Measurements from ENCODE around the gene MATN1. TPM values are rescaled to one million over a fixed set of nuclear protein-coding genes. Genes with fewer than 3 reads are reported as not detected.

Gene MATN1
- total RNA-seq, 4 donors from 2014 or later, result not detected

- DNase-seq, result no peak
- Histone ChIP-seq H3K9me3 (peaks cover 0 to 7% (median 0%) of the 10 kb centered on the region in 4 donors), H3K27ac (no peak overlapping the region), H3K4me1 (no peaks in the 10 kb centered on the region), H3K36me3 (no peaks in the 10 kb centered on the region), H3K27me3 (no peaks in the 10 kb centered on the region), H3K4me3 (no peak overlapping the region)
- no peak for TF ChIP-seq CTCF (IDR thresholded peaks at IDR 0.05)
- TF ChIP-seq POLR2A (IDR thresholded peaks at IDR 0.05), result no peak
Observed at GRCh38 chr1:30670240-30671060, 52.9 kb downstream of the MATN1 start.

- Histone ChIP-seq H3K4me1 (peaks cover 0 to 6% (median 0%) of the 10 kb centered on the region in 4 donors), H3K36me3 (no peaks in the 10 kb centered on the region), H3K27ac (no peak overlapping the region), H3K27me3 (no peaks in the 10 kb centered on the region), H3K4me3 (no peak overlapping the region), H3K9me3 (peaks cover 0 to 7% (median 0%) of the 10 kb centered on the region in 4 donors)
- no peak for TF ChIP-seq CTCF (IDR thresholded peaks at IDR 0.05)
- no peak for TF ChIP-seq POLR2A (IDR thresholded peaks at IDR 0.05)
- peak in 1 of 3 donors; percentile 22 for DNase-seq
Observed at GRCh38 chr1:30668546-30669327, 54.6 kb downstream of the MATN1 start.

DNA sequence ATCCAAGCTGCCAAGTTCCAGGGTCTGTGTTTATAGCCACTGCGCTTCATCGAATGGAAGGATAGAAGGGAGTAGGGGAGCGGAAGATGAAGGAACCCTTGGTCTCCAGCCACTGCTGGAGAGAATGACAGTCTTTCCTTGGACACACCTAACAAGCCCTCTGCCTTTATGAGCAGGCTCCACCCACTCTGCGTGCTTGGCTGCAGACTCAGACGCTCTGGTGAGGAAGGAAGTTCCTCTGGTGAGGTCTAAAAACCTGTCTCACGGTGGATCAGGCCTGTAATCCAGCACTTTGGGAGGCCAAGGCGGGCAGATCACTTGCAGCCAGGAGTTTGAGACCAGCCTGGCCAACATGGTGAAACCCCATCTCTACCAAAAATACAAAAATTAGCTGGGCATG is 55.4 kb downstream of the MATN1 start:
- Histone ChIP-seq H3K4me3 (no peak overlapping the region), H3K27me3 (no peaks in the 10 kb centered on the region), H3K36me3 (no peaks in the 10 kb centered on the region), H3K9me3 (no peaks in the 10 kb centered on the region), H3K27ac (no peak overlapping the region), H3K4me1 (peaks cover 0 to 7% (median 0%) of the 10 kb centered on the region in 4 donors)
- TF ChIP-seq POLR2A (IDR thresholded peaks at IDR 0.05), result no peak
- TF ChIP-seq CTCF (IDR thresholded peaks at IDR 0.05), result no peak
- peak in 2 of 3 donors; percentile 63 to 76 for DNase-seq

DNA sequence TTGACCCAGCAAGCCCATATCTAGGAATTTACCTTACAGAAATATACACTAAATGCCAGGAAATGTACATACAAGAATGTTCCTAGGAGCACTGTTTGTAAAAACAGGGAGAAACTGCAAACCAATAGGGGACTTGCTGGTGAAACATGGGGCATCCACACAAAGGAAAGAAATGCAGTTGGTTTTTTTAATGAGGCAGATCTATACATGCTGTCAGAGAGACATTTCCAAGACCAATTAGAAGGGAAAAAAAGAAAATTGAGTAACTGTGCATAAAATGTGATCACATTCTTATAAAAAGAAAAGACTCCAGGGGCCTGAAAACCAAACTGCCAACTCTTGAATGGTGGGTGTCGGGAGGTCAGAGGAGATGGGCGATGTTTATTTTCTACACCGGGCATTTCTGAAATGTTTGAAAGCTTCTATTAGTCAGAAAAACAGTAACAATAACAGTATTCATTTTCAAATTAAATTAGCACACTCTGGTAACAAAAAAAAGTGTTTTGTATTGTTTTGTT is 56.6 kb downstream of the MATN1 start:
- no peak for DNase-seq
- Histone ChIP-seq H3K36me3 (no peaks in the 10 kb centered on the region), H3K4me1 (peaks cover 0 to 7% (median 0%) of the 10 kb centered on the region in 4 donors), H3K27ac (no peak overlapping the region), H3K4me3 (no peak overlapping the region), H3K9me3 (no peaks in the 10 kb centered on the region), H3K27me3 (no peaks in the 10 kb centered on the region)
- no peak for TF ChIP-seq CTCF (IDR thresholded peaks at IDR 0.05)
- TF ChIP-seq POLR2A (IDR thresholded peaks at IDR 0.05), result no peak

DNA sequence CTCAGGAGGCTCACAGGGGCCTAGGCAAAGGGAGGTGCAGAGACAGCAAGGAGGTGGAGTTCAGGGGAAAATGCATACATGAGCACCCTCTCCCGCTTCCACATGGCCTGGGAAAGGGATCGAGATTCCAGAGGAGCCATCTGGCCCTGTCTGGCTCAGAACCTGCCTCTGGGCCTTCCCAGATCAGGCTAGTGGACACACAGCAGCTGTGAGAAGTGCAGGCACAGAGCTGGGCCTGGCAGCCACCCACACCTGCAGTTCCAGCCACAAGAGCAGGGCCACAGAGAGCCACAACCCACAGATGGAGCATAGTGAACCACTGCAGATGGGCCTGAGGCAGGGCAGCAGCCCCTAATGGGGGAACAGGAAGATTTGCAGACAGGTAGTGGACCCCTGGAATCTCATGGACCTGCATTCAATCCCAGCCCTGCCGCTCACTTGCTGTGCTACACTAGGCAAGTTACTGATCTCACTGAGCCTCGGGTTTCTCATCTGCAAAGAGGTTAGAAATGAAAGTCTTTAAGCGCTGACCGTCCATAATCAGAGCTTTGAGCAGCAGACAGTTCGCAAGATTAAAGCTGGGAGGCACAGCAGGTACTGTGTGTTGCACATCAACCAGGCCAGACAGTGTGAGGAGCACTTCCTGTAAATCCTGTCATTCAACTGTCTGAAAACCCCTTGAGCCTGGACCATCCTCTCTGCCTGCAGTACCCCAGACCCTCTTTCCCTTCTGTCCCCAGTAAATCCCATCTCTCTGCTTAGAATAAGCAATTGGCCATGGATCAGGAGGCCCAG is 58.0 kb downstream of the MATN1 start:
- Histone ChIP-seq H3K36me3 (no peaks in the 10 kb centered on the region), H3K4me1 (peaks cover 0 to 7% (median 0%) of the 10 kb centered on the region in 4 donors), H3K27me3 (no peaks in the 10 kb centered on the region), H3K4me3 (no peak overlapping the region), H3K9me3 (no peaks in the 10 kb centered on the region), H3K27ac (no peak overlapping the region)
- no peak for TF ChIP-seq CTCF (IDR thresholded peaks at IDR 0.05)
- no peak for TF ChIP-seq POLR2A (IDR thresholded peaks at IDR 0.05)
- peak in 1 of 3 donors; percentile 37 for DNase-seq

All from Peyer's patch (tissue), 4 donors.